A549 treated with AZD2906 at 1 μM for 4 hours (cell line): ENCODE results near the gene DYNC1LI2. TPM values are rescaled to one million over a fixed set of nuclear protein-coding genes. Genes with fewer than 3 reads are reported as not detected.

Experiments used
- total RNA-seq: library from RNA; stranded (reverse); fragments of 200-300 nt; extraction: Qiagen RNA extraction; gene quantifications from 5 replicates; pipeline ENCODE4 v1.2.3, GENCODE V29; 2022

Gene DYNC1LI2
- total RNA-seq = 39.0 to 57.7 TPM (median 46.9 TPM) in 5 replicates

DNA sequence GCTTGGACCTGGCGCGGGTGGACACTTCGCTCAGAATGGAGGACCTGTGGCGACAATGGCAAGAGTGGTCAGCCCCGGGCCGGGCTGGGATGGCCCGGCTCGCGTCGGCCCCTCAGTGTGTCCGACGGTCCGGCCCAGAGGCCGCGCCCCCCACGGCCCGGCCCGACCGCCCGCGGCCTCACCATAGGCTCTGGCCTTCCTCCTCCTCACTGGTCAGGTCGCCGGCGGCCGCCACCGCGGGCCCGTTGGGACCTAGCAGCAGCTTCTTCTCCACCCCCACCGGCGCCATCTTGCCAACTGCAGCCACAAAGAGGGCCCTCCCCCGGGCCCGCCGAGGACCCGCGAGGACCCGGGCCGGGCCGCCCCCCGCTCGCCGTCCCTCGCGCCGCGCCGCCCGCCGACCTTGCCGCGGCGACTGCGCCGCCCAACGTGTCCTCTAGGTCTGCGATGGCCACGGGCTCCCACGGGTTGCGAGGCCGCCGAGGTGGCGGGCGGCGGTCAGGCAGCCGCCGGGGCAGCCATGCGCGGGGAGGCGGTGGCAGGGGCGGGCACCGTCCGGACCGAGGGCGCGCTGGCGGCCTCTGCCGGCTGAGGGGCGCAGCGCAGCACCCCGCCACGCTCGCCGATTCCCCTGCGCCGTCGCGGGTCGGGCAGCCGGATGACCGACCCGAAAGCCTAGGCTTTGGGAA lies at the start of gene DYNC1LI2:
Gene DYNC1LI2, minus strand, starts transcription at position 307 of the 689 bp plus-strand sequence. Its CDS starts 18 bp downstream, at position 289.

DNA sequence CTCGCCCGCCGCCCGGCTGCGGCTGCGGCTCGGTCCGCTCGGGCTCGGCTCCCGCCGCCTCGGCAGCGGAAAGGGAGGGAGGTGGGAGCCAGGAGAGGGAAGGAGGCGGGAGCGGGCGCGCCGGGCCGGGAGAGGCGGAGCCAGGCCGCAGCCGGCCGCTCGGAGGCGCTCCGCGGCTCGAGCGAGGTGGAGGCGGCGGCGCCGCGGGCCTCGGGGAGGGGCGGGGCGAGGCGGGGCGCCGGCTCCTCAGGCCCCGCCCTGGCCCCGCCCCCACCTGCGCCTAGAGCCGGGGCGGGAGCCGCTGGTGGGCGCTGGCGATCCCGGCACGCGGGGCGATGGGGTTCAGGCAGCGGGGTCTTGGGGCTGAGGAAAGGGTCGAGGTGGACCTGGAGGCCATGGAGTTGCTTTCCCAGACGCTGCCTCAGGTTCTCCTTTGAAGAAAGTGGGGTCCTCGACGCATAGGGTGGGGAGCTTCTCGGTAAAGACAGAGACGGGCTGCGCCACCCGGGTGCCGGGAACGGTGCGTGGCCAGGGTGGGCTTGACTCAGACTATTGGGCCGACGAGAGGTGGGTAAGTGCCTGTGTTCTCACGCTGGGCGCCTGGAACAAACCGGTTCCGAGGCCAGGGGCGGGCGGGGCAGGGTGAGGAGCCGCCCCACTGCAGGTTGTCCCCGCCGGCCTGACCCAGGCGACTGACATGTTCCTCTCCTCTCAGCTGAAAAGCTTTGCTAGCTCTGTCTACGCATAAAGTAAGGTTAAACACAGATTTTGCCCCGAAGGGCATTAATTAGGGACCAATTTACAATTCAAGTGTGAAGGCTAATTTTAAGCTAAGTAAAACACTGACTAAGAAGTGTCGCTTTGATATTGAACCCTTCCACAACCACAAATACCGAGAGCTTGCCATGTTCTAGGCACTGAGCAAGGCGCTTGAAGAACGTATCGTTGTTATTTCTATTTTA lies 54.5 kb downstream of the DYNC1LI2 start, which contains the start of gene CMTM4:
Gene CMTM4, minus strand, starts transcription at position 75 of the 962 bp plus-strand sequence. CDS start 218 bp downstream, outside the sequence.

Other genes starting within 250 kb of the DYNC1LI2 start
- gene TK2, start 201.5 kb downstream of the DYNC1LI2 start, total RNA-seq = 17.7 to 21.1 TPM (median 18.7 TPM) in 5 replicates
- 61.7 to 67.5 TPM (median 65.4 TPM) in 5 replicates for gene CKLF, start 199.0 kb downstream of the DYNC1LI2 start, total RNA-seq
- 1.1 to 1.6 TPM (median 1.5 TPM) in 5 replicates for gene CMTM1, start 185.2 kb downstream of the DYNC1LI2 start, total RNA-seq
- not detected in 5 replicates for gene CMTM2, start 172.1 kb downstream of the DYNC1LI2 start, total RNA-seq
- 98.3 to 109 TPM (median 103 TPM) in 5 replicates for gene CMTM3, start 146.9 kb downstream of the DYNC1LI2 start, total RNA-seq
- 23.3 to 36.2 TPM (median 33.8 TPM) in 5 replicates for gene CMTM4, start 54.9 kb downstream of the DYNC1LI2 start, total RNA-seq
- gene TERB1, start 50.0 kb upstream of the DYNC1LI2 start, total RNA-seq = 0.05 TPM in 1 of 5 replicates, not detected in the others
- gene NAE1, start 79.4 kb upstream of the DYNC1LI2 start, total RNA-seq = 57.8 to 69.8 TPM (median 59.6 TPM) in 5 replicates
- gene CA7, start 92.8 kb upstream of the DYNC1LI2 start, total RNA-seq = 0.05 to 0.06 TPM (median 0.06 TPM) in 3 of 5 replicates, not detected in the others
- 5.3 to 6.8 TPM (median 5.9 TPM) in 5 replicates for gene PDP2, start 128.9 kb upstream of the DYNC1LI2 start, total RNA-seq
- 7.0 to 10.5 TPM (median 9.9 TPM) in 5 replicates for gene CDH16, start 167.3 kb upstream of the DYNC1LI2 start, total RNA-seq
- gene RRAD, start 173.9 kb upstream of the DYNC1LI2 start, total RNA-seq = 53.2 to 85.6 TPM (median 74.1 TPM) in 5 replicates
- gene CIAO2B, start 182.8 kb upstream of the DYNC1LI2 start, total RNA-seq = 146 to 198 TPM (median 194 TPM) in 5 replicates
- gene CES2, start 183.9 kb upstream of the DYNC1LI2 start, total RNA-seq = 35.8 to 37.3 TPM (median 36.7 TPM) in 5 replicates
- gene CES3, start 209.7 kb upstream of the DYNC1LI2 start, total RNA-seq = 2.1 to 2.9 TPM (median 2.4 TPM) in 5 replicates
- gene CES4A, start 237.0 kb upstream of the DYNC1LI2 start, total RNA-seq = 2.9 to 4.9 TPM (median 4.0 TPM) in 5 replicates